Measurements from ENCODE around the gene APAF1. TPM values are rescaled to one million over a fixed set of nuclear protein-coding genes. Genes with fewer than 3 reads are reported as not detected.

Gene APAF1
- polyA plus RNA-seq, 1 of the 3 experiments (the other 2 are of a cell fraction), result 3.3 TPM

DNA sequence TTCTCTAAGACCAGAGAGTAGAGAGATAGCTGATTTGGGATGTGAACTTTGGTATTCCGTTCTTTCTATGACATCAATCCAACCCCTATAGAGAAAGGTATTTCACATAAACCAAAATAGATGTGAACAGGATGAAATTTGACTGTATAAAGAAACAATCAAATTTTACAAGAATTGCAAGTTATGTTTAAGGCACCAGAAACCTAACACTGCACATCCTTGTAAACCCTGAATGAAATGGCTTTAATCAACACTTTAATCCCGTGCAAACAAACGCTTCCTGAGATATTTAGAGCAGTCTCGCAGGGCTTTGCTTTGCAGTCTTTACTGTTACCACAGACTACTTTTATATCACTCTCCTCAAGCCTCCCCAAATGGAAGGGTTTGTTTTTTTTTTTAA is 125.1 kb downstream of the APAF1 start (continued):
- TF ChIP-seq, protein P1, sequence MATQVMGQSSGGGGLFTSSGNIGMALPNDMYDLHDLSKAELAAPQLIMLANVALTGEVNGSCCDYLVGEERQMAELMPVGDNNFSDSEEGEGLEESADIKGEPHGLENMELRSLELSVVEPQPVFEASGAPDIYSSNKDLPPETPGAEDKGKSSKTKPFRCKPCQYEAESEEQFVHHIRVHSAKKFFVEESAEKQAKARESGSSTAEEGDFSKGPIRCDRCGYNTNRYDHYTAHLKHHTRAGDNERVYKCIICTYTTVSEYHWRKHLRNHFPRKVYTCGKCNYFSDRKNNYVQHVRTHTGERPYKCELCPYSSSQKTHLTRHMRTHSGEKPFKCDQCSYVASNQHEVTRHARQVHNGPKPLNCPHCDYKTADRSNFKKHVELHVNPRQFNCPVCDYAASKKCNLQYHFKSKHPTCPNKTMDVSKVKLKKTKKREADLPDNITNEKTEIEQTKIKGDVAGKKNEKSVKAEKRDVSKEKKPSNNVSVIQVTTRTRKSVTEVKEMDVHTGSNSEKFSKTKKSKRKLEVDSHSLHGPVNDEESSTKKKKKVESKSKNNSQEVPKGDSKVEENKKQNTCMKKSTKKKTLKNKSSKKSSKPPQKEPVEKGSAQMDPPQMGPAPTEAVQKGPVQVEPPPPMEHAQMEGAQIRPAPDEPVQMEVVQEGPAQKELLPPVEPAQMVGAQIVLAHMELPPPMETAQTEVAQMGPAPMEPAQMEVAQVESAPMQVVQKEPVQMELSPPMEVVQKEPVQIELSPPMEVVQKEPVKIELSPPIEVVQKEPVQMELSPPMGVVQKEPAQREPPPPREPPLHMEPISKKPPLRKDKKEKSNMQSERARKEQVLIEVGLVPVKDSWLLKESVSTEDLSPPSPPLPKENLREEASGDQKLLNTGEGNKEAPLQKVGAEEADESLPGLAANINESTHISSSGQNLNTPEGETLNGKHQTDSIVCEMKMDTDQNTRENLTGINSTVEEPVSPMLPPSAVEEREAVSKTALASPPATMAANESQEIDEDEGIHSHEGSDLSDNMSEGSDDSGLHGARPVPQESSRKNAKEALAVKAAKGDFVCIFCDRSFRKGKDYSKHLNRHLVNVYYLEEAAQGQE (IDR thresholded peaks at IDR 0.05; ENCODE audit: low read depth, low read length), result no peak

DNA sequence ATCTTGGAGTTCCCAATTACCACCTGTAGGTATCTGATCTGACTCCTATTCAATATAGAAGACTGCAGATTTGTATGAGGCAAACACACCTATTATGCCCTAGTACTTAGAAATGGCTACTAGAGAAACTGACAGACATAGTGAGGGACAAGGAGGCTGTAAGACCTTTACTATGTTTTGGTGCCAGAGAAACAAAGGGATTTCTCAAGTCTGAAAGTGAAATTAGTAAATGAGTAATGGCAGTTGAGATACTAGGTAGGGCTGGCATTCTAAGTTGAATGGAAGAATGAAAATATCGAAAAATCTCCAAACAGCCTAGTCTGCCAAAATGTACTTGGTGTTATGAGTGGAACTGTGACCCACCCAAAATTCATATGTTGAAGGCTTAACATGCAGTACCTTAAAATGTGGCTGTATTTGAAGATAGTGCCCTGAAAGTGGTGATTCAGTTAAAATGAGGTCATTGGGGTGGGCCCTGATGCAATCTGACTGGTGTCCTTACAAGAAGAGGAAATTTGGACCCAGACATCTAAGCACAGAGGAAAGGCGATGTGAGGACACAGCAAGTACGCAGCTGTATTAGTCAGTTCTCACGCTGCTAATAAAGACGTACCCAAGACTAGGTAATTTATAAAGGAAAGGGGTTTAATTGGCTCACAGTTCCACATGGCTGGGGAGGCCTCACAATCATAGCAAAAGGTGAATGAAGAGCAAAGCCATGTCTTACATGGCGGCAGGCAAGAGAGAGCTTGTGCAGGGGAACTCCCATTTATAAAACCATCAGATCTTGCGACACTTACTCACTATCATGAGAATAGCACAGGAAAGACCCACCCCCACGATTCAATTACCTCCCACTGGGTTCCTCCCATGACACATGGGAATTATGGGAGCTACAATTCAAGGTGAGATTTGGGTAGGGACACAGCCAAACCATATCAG is 127.0 kb downstream of the APAF1 start:
- Histone ChIP-seq H3K4me3 (ENCODE audit: low read depth in 2 of 2, low read length in 1 of 2) (no peak overlapping the region), H4K20me1 (ENCODE audit: insufficient read depth) (no peaks in the 10 kb centered on the region), H3F3A (replicated peaks; ENCODE audit: insufficient read depth) (no peaks in the 10 kb centered on the region), H3K4me1 (ENCODE audit: control insufficient read depth in 1 of 2, insufficient read depth in 2 of 2, low read depth in 1 of 2, low read length in 1 of 2) (no peaks in the 10 kb centered on the region), H3K79me2 (ENCODE audit: insufficient read depth) (no peaks in the 10 kb centered on the region), H3K9me3 (no peaks in the 10 kb centered on the region), H2AFZ (ENCODE audit: low read depth) (no peak overlapping the region), H3K27ac (ENCODE audit: low read depth in 2 of 2, low read length in 1 of 2) (no peak overlapping the region), H3K27me3 (ENCODE audit: insufficient read depth) (no peaks in the 10 kb centered on the region), H3K9ac (no peak overlapping the region), H3K9me2 (no peaks in the 10 kb centered on the region), H3K4me2 (no peak overlapping the region), H3K36me3 (replicated peaks in 1 of 2; ENCODE audit: control insufficient read depth in 1 of 2, insufficient read depth in 2 of 2, low read length in 1 of 2) (no peaks in the 10 kb centered on the region)
- CTCF ChIA-PET, result no interaction called here
- POLR2A ChIA-PET, result no interaction called here
- no peak for TF ChIP-seq POLR2AphosphoS5 (IDR thresholded peaks at IDR 0.05; ENCODE audit: low read depth, low read length)
- no peak for TF ChIP-seq FOXJ3 (CRISPR knock-in tag; IDR thresholded peaks at IDR 0.05)
- TF ChIP-seq CHD2 (IDR thresholded peaks at IDR 0.05; ENCODE audit: low read length, partially characterized antibody), result no peak
- no peak for TF ChIP-seq FOXM1 (IDR thresholded peaks at IDR 0.05; ENCODE audit: low read depth)
- no peak for TF ChIP-seq GABPA (IDR thresholded peaks at IDR 0.05; ENCODE audit: low read depth)
- no peak for TF ChIP-seq RFX5 (IDR thresholded peaks at IDR 0.05; ENCODE audit: low read length)
- no peak for TF ChIP-seq FOSL2 (IDR thresholded peaks at IDR 0.05; ENCODE audit: borderline replicate concordance, low read depth)
- TF ChIP-seq RAD21 (IDR thresholded peaks at IDR 0.05; ENCODE audit: low read length), result no peak
- DNase-seq, result no peak
- WGBS (ENCODE audit: low lambda C conversion rate), result 71% methylated on average over 7 of the region's 8 CpGs

DNA sequence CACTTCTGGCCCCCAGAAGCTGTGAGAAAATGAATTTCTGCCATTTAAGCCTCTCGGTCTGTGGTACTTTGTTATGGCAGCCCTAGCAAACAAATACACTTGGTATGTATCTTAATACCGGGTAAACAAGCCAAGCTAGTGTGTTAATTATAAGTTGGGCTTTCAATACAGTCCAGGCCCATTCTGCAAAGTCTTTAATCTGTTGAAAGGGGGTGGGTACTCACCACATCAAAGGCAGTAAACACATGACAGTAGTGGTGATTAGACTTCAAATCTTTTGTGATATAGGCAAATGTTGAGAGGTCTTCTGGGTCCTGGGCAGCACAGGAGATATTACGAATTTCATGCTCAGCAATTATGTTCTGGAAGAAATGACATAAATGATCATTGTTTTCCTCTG is 127.7 kb downstream of the APAF1 start:
- Histone ChIP-seq H3K9ac (no peak overlapping the region), H3K27me3 (ENCODE audit: insufficient read depth) (no peaks in the 10 kb centered on the region), H3K36me3 (replicated peaks in 1 of 2; ENCODE audit: control insufficient read depth in 1 of 2, insufficient read depth in 2 of 2, low read length in 1 of 2) (no peaks in the 10 kb centered on the region), H3K9me2 (no peaks in the 10 kb centered on the region), H2AFZ (ENCODE audit: low read depth) (no peak overlapping the region), H3F3A (replicated peaks; ENCODE audit: insufficient read depth) (no peaks in the 10 kb centered on the region), H3K27ac (ENCODE audit: low read depth in 2 of 2, low read length in 1 of 2) (no peak overlapping the region), H4K20me1 (ENCODE audit: insufficient read depth) (no peaks in the 10 kb centered on the region), H3K4me2 (no peak overlapping the region), H3K4me3 (ENCODE audit: low read depth in 2 of 2, low read length in 1 of 2) (no peak overlapping the region), H3K4me1 (ENCODE audit: control insufficient read depth in 1 of 2, insufficient read depth in 2 of 2, low read depth in 1 of 2, low read length in 1 of 2) (no peaks in the 10 kb centered on the region), H3K9me3 (no peaks in the 10 kb centered on the region), H3K79me2 (ENCODE audit: insufficient read depth) (no peaks in the 10 kb centered on the region)
- no peak for DNase-seq
- POLR2A ChIA-PET, result no interaction called here
- CTCF ChIA-PET, result no interaction called here
- 65% methylated on average over 3 of the region's 3 CpGs for WGBS (ENCODE audit: low lambda C conversion rate)
- TF ChIP-seq, protein P2, sequence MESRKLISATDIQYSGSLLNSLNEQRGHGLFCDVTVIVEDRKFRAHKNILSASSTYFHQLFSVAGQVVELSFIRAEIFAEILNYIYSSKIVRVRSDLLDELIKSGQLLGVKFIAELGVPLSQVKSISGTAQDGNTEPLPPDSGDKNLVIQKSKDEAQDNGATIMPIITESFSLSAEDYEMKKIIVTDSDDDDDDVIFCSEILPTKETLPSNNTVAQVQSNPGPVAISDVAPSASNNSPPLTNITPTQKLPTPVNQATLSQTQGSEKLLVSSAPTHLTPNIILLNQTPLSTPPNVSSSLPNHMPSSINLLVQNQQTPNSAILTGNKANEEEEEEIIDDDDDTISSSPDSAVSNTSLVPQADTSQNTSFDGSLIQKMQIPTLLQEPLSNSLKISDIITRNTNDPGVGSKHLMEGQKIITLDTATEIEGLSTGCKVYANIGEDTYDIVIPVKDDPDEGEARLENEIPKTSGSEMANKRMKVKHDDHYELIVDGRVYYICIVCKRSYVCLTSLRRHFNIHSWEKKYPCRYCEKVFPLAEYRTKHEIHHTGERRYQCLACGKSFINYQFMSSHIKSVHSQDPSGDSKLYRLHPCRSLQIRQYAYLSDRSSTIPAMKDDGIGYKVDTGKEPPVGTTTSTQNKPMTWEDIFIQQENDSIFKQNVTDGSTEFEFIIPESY (IDR thresholded peaks at IDR 0.05; ENCODE audit: borderline replicate concordance, low read depth), result no peak
- no peak for TF ChIP-seq GABPA (IDR thresholded peaks at IDR 0.05; ENCODE audit: low read depth)
- TF ChIP-seq FOSL2 (IDR thresholded peaks at IDR 0.05; ENCODE audit: borderline replicate concordance, low read depth), result no peak
- TF ChIP-seq, protein P3, sequence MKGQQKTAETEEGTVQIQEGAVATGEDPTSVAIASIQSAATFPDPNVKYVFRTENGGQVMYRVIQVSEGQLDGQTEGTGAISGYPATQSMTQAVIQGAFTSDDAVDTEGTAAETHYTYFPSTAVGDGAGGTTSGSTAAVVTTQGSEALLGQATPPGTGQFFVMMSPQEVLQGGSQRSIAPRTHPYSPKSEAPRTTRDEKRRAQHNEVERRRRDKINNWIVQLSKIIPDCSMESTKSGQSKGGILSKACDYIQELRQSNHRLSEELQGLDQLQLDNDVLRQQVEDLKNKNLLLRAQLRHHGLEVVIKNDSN (IDR thresholded peaks at IDR 0.05; ENCODE audit: borderline replicate concordance, low read depth), result no peak
- TF ChIP-seq JUND (IDR thresholded peaks at IDR 0.05), result no peak
- TF ChIP-seq, protein P4, sequence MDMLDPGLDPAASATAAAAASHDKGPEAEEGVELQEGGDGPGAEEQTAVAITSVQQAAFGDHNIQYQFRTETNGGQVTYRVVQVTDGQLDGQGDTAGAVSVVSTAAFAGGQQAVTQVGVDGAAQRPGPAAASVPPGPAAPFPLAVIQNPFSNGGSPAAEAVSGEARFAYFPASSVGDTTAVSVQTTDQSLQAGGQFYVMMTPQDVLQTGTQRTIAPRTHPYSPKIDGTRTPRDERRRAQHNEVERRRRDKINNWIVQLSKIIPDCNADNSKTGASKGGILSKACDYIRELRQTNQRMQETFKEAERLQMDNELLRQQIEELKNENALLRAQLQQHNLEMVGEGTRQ (IDR thresholded peaks at IDR 0.05; ENCODE audit: borderline replicate concordance, low read depth, low read length), result no peak
- TF ChIP-seq MXI1 (IDR thresholded peaks at IDR 0.05; ENCODE audit: low read depth, low read length), result no peak
- no peak for TF ChIP-seq FOXJ3 (CRISPR knock-in tag; IDR thresholded peaks at IDR 0.05)
- no peak for TF ChIP-seq NRF1 (IDR thresholded peaks at IDR 0.05; ENCODE audit: low read depth, low read length)
- TF ChIP-seq, protein P5, sequence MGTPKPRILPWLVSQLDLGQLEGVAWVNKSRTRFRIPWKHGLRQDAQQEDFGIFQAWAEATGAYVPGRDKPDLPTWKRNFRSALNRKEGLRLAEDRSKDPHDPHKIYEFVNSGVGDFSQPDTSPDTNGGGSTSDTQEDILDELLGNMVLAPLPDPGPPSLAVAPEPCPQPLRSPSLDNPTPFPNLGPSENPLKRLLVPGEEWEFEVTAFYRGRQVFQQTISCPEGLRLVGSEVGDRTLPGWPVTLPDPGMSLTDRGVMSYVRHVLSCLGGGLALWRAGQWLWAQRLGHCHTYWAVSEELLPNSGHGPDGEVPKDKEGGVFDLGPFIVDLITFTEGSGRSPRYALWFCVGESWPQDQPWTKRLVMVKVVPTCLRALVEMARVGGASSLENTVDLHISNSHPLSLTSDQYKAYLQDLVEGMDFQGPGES (IDR thresholded peaks at IDR 0.05; ENCODE audit: low read depth, low read length), result no peak

Measured in SK-N-SH (cell line).